Panc1 (cell line): ENCODE measurements around the gene FGGY. TPM values are rescaled to one million over a fixed set of nuclear protein-coding genes. Genes with fewer than 3 reads are reported as not detected.

Experiments
- ATAC-seq: fragments of 200-7000 bp; cut with Tn5 transposase; 2 replicates; pipeline ENCODE4 v1.9.1; 2020; ENCODE audit warnings: mild to moderate bottlenecking, moderate library complexity
- BruUV-seq: library from RNA; stranded (reverse); fragments of 400-500 nt; replicated peaks from 2 replicates; lab custom pipeline; 2021; lab: Mats Ljungman, UMichigan
- CTCF ChIA-PET: fragments of 300-600 bp; sonication (Branson Sonifier 250); formaldehyde crosslinking; loops from one replicate; lab custom pipeline; 2022; ENCODE audit warnings: antibody characterized with exemption; lab: Charles Lee
- POLR2A ChIA-PET: fragments of 300-600 bp; sonication (Branson Sonifier 250); formaldehyde crosslinking; loops from one replicate; lab custom pipeline; 2022; ENCODE audit warnings: antibody characterized with exemption; lab: Charles Lee
- DNase-seq: peaks from one replicate; pipeline ENCODE4 v3.0.0-alpha.2; 2010; ENCODE audit warnings: low read depth, low spot score
- H3K27ac ChIP-seq: 2 replicates; pipeline ENCODE4 v1.5.1; 2011; ENCODE audit warnings: mild to moderate bottlenecking, low read length, inconsistent platforms
- H3K27me3 ChIP-seq: fragments of 200-500 bp; sonication (Bioruptor generic); 2 replicates; pipeline ENCODE4 v1.6.0; 2014; ENCODE audit warnings: low read length, inconsistent platforms; ENCODE audit not compliant: control insufficient read depth, insufficient read depth
- H3K36me3 ChIP-seq: fragments of 200-500 bp; sonication (Bioruptor generic); 2 replicates; pipeline ENCODE4 v1.5.1; 2014; ENCODE audit warnings: inconsistent platforms, mild to moderate bottlenecking, low read length, moderate library complexity; ENCODE audit not compliant: control insufficient read depth, insufficient read depth
- H3K4me1 ChIP-seq: 2 replicates; pipeline ENCODE4 v1.5.1; 2011; ENCODE audit warnings: inconsistent platforms, mild to moderate bottlenecking, low read length, moderate library complexity; ENCODE audit not compliant: control insufficient read depth, insufficient read depth
- H3K4me3 ChIP-seq, 2 experiments: 2 replicates each; pipeline ENCODE4 v1.5.1; 2011 to 2012; ENCODE audit warnings: low read depth in 2 of 2, low read length in 2 of 2, mild to moderate bottlenecking in 2 of 2, inconsistent platforms in 1 of 2, moderate library complexity in 1 of 2
- H3K9me3 ChIP-seq: fragments of 200-500 bp; sonication (Bioruptor generic); 2 replicates; pipeline ENCODE4 v1.5.1; 2014; ENCODE audit warnings: low read depth, mild to moderate bottlenecking, inconsistent platforms, low read length, moderate library complexity; ENCODE audit not compliant: control insufficient read depth, insufficient read depth
- POLR2AphosphoS5 ChIP-seq: IDR thresholded peaks from 2 replicates; pipeline ENCODE4 v1.6.1; 2012; ENCODE audit warnings: mild to moderate bottlenecking, low read depth, low read length, moderate library complexity
- REST ChIP-seq, 2 experiments: IDR thresholded peaks; 2 replicates each; pipeline ENCODE4 v1.6.1; 2011 to 2012; ENCODE audit warnings: low read depth in 2 of 2, control low read depth in 1 of 2, low read length in 1 of 2, mild to moderate bottlenecking in 1 of 2, moderate library complexity in 1 of 2; ENCODE audit not compliant: insufficient read depth in 1 of 2
- SIN3A ChIP-seq: IDR thresholded peaks from 2 replicates; pipeline ENCODE4 v1.6.1; 2012; ENCODE audit warnings: low read depth, mild to moderate bottlenecking, low read length, moderate library complexity, borderline replicate concordance; ENCODE audit not compliant: insufficient read depth
- TCF7L2 ChIP-seq: IDR thresholded peaks from 2 replicates; pipeline ENCODE4 v1.6.1; 2011; ENCODE audit warnings: mild to moderate bottlenecking, low read depth, low read length, inconsistent platforms
- in situ Hi-C: cut with HindIII; loops from 2 replicates; pipeline ENCODE4 v1.10.0; 2016; ENCODE audit warnings: low sequenced_read_pairs, low pct_unique_long_range_greater_than_20kb
- intact Hi-C: fragments of 100-400 bp; cut with micrococcal nuclease; formaldehyde crosslinking; loops from one replicate; pipeline ENCODE4 v1.10.0; 2022; ENCODE audit not compliant: unreplicated experiment
- total RNA-seq: library from RNA; stranded (reverse); gene quantifications from one replicate; pipeline ENCODE4 v1.2.1, GENCODE V29; 2021; ENCODE audit not compliant: unreplicated experiment
- TF ChIP-seq, protein P1 (sequence below): fragments of 450-650 bp; IDR thresholded peaks from 2 replicates; pipeline ENCODE4 v1.5.1; 2017; ENCODE audit warnings: mild to moderate bottlenecking

The FGGY gene
- total RNA-seq, 1 experiment from 2014 or later, result 15.5 TPM

GRCh38 chr1:59418363-59419144 is 121.7 kb downstream of the FGGY start:
- H3K27ac ChIP-seq, result no peak overlapping the region
- DNase-seq (no peak), ATAC-seq (no peak)
- in situ Hi-C loops (no loop called here), intact Hi-C loops (no loop called here)
- H3K4me3 ChIP-seq, result no peak overlapping the region
- no peaks in the 10 kb centered on the region for H3K9me3 ChIP-seq
- H3K4me1 ChIP-seq, result no peaks in the 10 kb centered on the region
- ChIA-PET CTCF (no interaction called here), POLR2A (interaction anchor here (0.7 kb wide), 1 partner anchor 388 kb away, joined by 3 read pairs; no protein-coding TSS in a partner anchor)
- H3K36me3 ChIP-seq, result no peaks in the 10 kb centered on the region
- no peak for TF ChIP-seq SIN3A
- TF ChIP-seq, protein P1, sequence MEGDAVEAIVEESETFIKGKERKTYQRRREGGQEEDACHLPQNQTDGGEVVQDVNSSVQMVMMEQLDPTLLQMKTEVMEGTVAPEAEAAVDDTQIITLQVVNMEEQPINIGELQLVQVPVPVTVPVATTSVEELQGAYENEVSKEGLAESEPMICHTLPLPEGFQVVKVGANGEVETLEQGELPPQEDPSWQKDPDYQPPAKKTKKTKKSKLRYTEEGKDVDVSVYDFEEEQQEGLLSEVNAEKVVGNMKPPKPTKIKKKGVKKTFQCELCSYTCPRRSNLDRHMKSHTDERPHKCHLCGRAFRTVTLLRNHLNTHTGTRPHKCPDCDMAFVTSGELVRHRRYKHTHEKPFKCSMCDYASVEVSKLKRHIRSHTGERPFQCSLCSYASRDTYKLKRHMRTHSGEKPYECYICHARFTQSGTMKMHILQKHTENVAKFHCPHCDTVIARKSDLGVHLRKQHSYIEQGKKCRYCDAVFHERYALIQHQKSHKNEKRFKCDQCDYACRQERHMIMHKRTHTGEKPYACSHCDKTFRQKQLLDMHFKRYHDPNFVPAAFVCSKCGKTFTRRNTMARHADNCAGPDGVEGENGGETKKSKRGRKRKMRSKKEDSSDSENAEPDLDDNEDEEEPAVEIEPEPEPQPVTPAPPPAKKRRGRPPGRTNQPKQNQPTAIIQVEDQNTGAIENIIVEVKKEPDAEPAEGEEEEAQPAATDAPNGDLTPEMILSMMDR, result no peak
- TF ChIP-seq REST (IDR thresholded peaks at IDR 0.05; ENCODE audit: insufficient read depth in 1 of 2, low read depth in 2 of 2, low read length in 1 of 2), result no peak
- no peak for TF ChIP-seq TCF7L2
- TF ChIP-seq POLR2AphosphoS5, result no peak
- H3K27me3 ChIP-seq, result no peaks in the 10 kb centered on the region
- no TSS peak for BruUV-seq

DNA sequence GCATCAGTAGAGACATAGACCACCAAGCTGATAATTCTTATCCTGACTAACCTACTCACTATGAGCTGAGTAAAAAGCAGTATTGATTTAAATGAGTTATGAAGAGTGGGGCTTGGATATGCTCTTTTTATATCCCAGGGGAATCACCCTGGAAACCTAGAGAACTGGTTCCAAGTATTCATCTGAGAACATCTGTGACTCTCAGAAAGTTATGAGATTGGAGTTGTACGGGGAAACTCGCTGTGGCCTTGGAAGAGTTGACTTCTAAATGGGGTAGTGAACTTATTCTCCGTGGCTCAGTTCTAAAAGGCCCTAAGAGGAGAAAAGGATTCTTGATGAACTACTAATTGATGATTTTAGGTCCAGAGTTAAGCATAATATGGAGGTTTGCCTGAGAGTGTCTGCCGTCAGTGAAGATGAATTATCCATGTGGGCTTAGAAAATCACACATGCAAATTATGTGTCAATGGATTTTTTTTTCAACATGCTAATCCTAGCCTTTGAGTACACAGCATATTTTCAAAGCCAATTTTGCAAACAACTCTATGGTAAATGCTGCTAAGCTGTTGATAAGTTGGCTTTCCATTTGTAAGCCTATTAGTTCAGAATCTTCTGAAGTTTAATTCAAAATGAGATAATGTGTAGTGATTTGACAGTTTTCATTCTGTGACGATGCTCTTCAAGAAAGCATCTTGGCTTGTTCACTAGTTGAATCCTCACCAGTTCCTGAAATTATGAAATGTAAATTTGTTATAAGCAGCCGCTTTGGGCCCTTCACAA is 122.7 kb downstream of the FGGY start:
- intact Hi-C loops (no loop called here), in situ Hi-C loops (no loop called here)
- Histone ChIP-seq H3K36me3 (no peaks in the 10 kb centered on the region), H3K27me3 (no peaks in the 10 kb centered on the region), H3K4me1 (no peaks in the 10 kb centered on the region), H3K4me3 (no peak overlapping the region), H3K27ac (no peak overlapping the region), H3K9me3 (no peaks in the 10 kb centered on the region)
- TF ChIP-seq POLR2AphosphoS5 (no peak), SIN3A (no peak), REST (IDR thresholded peaks at IDR 0.05; ENCODE audit: insufficient read depth in 1 of 2, low read depth in 2 of 2, low read length in 1 of 2) (no peak), TCF7L2 (no peak)
- TF ChIP-seq, protein P1, result no peak
- ATAC-seq (no peak), DNase-seq (no peak)
- no TSS peak for BruUV-seq
- CTCF ChIA-PET, result no interaction called here
- POLR2A ChIA-PET, result interaction anchor here (0.7 kb wide), 1 partner anchor 387 kb away, joined by 3 read pairs; no protein-coding TSS in a partner anchor
